Ovary (tissue), 3 donors: ENCODE measurements around the gene MEIOB.

Experiments used
- CTCF ChIP-seq, 3 donors: fragments of 450-650 bp in 2 of 3; fragments of 200-600 bp in 1 of 3; IDR thresholded peaks; one replicate each; pipeline versions ENCODE4 v1.5.1 to v1.8.0; 2016 to 2022; ENCODE audit warnings: antibody characterized with exemption in 3 of 3, mild to moderate bottlenecking in 1 of 3
- EP300 ChIP-seq: sonication (generic); formaldehyde crosslinking; IDR thresholded peaks from one replicate; pipeline ENCODE4 v1.6.1; 2017; ENCODE audit warnings: antibody characterized with exemption
- donor health status: DM: no; HTN: no; CAD: no.

- no peak for TF ChIP-seq CTCF (IDR thresholded peaks at IDR 0.05)
- no peak for TF ChIP-seq EP300
Measured at GRCh38 chr16:1810536-1810935, 61.4 kb downstream of the MEIOB start.
